Measurements from ENCODE around the gene SCAPER. TPM values are rescaled to one million over a fixed set of nuclear protein-coding genes. Genes with fewer than 3 reads are reported as not detected.
"Not testable (repeated sequence)": the region's sequence is repeated elsewhere in the genome, so short reads cannot be mapped to it uniquely, and the experiment has no call there.

Gene SCAPER
- total RNA-seq, 1 experiment from 2014 or later = 4.6 TPM

- no peak for DNase-seq (ENCODE audit: low read depth)
- in situ Hi-C loops (cut with HindIII; ENCODE audit: low pct_unique_long_range_greater_than_20kb, low sequenced_read_pairs) = no loop called here
Measured at GRCh38 chr15:76566276-76566675, 338.9 kb downstream of the SCAPER start.

DNA sequence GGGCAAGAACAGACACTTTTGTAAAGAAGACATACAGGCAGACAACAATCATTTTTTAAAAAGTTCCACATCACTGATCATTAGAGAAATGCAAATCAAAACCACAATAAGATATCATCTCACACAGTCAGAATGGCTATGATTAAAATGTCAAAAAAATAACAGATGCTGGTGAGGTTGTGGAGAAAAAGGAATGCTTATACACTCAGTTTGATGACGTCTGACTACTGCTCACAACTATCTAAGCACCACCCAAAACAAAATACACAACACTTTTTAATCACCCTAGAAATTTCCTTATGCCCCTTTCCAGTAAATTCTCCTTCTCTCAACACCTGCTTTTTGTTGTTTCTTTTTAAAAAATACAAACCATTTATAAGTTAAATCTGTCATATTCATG, 339.8 kb downstream of the SCAPER start:
- no peak for DNase-seq (ENCODE audit: low read depth)
- in situ Hi-C loops (cut with HindIII; ENCODE audit: low pct_unique_long_range_greater_than_20kb, low sequenced_read_pairs) = no loop called here

- DNase-seq (ENCODE audit: low read depth) = no peak
- in situ Hi-C loops (cut with HindIII; ENCODE audit: low pct_unique_long_range_greater_than_20kb, low sequenced_read_pairs) = no loop called here
Measured at GRCh38 chr15:76555247-76555646, 349.9 kb downstream of the SCAPER start.

- no peak for DNase-seq (ENCODE audit: low read depth)
- in situ Hi-C loops (cut with HindIII; ENCODE audit: low pct_unique_long_range_greater_than_20kb, low sequenced_read_pairs) = no loop called here
Measured at GRCh38 chr15:76553564-76553963, 351.6 kb downstream of the SCAPER start.

DNA sequence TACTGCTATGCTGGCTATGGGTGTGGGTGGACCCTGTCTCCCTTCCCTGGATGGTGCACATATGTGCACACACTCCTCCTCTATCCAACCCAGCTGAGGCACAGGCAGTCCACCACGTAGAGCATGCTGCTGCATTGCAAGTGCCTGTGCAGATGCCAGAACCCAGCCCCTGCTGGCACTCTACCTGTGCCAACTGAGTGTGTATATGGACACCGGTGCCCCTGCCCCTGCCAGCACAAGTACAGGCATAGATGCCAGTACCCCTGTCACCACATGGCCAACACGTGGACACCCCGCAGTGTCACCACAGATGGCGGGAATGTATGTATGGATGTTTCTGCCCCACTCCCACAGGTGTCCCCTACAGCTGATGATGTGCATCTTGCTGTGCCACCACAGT, 352.0 kb downstream of the SCAPER start:
- in situ Hi-C loops (cut with HindIII; ENCODE audit: low pct_unique_long_range_greater_than_20kb, low sequenced_read_pairs) = no loop called here
- no peak for DNase-seq (ENCODE audit: low read depth)

GRCh38 chr15:76546805-76547204, 358.3 kb downstream of the SCAPER start:
- in situ Hi-C loops (cut with HindIII; ENCODE audit: low pct_unique_long_range_greater_than_20kb, low sequenced_read_pairs) = no loop called here
- DNase-seq (ENCODE audit: low read depth) = no peak

GRCh38 chr15:76533995-76534394, 371.1 kb downstream of the SCAPER start:
- in situ Hi-C loops (cut with HindIII; ENCODE audit: low pct_unique_long_range_greater_than_20kb, low sequenced_read_pairs) = no loop called here
- DNase-seq (ENCODE audit: low read depth) = no peak

DNA sequence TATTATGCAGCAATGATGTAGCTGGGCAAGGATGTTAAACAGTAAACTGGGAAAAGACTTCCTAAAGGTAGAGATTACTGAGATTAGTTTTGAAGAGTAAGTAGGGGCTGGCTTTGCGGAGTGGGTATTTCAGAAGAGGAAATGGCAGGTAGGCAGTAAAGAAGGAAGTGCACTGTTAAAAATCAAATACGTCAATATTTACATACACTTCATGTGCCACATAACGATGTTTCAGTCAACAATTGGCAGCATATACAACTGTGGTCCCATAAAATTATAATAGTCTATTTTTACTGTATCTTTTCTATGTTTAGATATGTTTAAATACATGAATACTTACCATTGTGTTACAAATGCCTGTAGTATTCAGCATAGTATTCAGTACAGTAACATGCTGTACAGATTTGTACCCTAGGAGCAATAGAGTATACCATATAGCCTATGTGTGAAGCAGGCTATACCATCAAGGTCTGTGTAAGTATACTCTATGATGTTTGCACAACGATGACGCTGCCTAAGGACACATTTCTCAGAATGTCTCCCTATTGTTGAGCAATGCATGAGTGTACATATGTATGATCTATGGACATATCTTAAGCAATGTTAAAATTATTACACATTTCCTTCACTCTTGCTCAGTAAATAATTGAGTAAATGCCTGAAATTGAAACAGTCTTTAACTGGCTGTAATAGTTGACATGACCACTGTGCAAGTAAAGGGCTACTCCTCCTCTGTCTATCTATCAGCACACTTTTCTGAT, 371.9 kb downstream of the SCAPER start:
- DNase-seq (ENCODE audit: low read depth) = no peak
- in situ Hi-C loops (cut with HindIII; ENCODE audit: low pct_unique_long_range_greater_than_20kb, low sequenced_read_pairs) = no loop called here

GRCh38 chr15:76529911-76530310, 375.2 kb downstream of the SCAPER start:
- in situ Hi-C loops (cut with HindIII; ENCODE audit: low pct_unique_long_range_greater_than_20kb, low sequenced_read_pairs) = no loop called here
- DNase-seq (ENCODE audit: low read depth) = no peak

GRCh38 chr15:76526111-76526510, 379.0 kb downstream of the SCAPER start:
- in situ Hi-C loops (cut with HindIII; ENCODE audit: low pct_unique_long_range_greater_than_20kb, low sequenced_read_pairs) = no loop called here
- DNase-seq (ENCODE audit: low read depth) = no peak

GRCh38 chr15:76517910-76518309, 387.2 kb downstream of the SCAPER start:
- DNase-seq (ENCODE audit: low read depth) = no peak
- in situ Hi-C loops (cut with HindIII; ENCODE audit: low pct_unique_long_range_greater_than_20kb, low sequenced_read_pairs) = no loop called here

- DNase-seq (ENCODE audit: low read depth) = no peak
- in situ Hi-C loops (cut with HindIII; ENCODE audit: low pct_unique_long_range_greater_than_20kb, low sequenced_read_pairs) = no loop called here
Measured at GRCh38 chr15:76514282-76514681, 390.9 kb downstream of the SCAPER start.

DNA sequence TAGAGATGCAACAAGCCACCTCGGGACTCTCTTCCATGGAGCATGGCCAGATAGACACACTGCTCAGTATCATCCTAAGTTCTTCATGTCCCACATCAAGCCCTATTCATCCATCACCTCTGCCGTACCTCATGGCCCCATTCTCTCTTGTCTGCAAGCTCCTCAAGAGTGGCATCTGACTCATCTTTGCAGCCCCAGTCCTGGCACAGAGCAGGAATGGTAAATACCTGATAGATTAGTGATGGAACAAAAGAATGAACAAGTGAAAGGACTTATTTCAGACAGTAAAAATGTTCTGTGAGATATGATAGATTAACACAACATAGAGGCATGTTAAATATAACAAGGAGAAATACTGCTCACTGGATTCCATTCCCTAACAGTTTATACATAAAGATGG, 392.2 kb downstream of the SCAPER start:
- in situ Hi-C loops (cut with HindIII; ENCODE audit: low pct_unique_long_range_greater_than_20kb, low sequenced_read_pairs) = no loop called here
- DNase-seq (ENCODE audit: low read depth) = no peak

DNA sequence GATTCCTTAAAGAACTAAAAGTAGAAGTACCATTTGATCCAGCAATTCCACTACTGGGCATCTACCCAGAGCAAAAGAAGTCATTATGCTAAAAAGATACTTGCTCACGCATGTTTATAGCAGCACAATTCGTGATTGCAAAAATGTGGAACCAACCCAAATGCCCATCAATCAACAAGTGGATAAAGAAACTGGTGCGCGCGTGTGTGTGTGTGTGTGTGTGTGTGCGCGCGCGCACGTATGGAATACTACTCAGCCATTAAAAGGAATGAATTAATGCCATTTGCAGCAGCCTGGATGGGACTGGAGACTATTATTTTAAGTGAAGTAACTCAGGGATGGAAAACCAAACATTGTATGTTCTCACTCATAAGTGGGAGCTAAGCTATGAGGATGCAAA, 394.5 kb downstream of the SCAPER start:
- DNase-seq (ENCODE audit: low read depth); in situ Hi-C loops (cut with HindIII; ENCODE audit: low pct_unique_long_range_greater_than_20kb, low sequenced_read_pairs): not testable (repeated sequence)

DNA sequence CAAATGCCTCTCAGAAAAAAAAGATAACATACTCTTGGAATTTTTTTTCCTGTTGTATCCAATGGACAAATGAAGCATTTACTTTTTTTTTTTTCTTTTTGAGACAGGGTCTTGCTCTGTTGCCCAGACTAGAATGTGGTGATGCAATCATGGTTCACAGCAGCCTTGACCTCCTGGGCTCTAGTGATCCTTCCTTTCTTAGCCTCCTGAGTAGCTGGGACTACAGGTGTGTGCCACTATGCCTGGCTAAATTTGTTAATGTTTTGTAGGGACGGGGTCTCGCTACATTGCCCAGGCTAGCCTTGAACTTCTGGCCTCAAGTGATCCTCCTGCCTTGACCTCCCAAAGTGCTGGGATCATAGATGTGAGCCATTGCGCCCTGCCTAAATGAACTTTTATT, 401.3 kb downstream of the SCAPER start:
- in situ Hi-C loops (cut with HindIII; ENCODE audit: low pct_unique_long_range_greater_than_20kb, low sequenced_read_pairs) = no loop called here

GRCh38 chr15:76503121-76503520, 402.0 kb downstream of the SCAPER start:
- DNase-seq (ENCODE audit: low read depth) = no peak
- in situ Hi-C loops (cut with HindIII; ENCODE audit: low pct_unique_long_range_greater_than_20kb, low sequenced_read_pairs) = no loop called here

More for the DNA sequence above, 401.3 kb downstream of the SCAPER start:
- no peak for DNase-seq (ENCODE audit: low read depth)

GRCh38 chr15:76502678-76503077, 402.5 kb downstream of the SCAPER start:
- DNase-seq (ENCODE audit: low read depth) = no peak
- in situ Hi-C loops (cut with HindIII; ENCODE audit: low pct_unique_long_range_greater_than_20kb, low sequenced_read_pairs) = no loop called here

- DNase-seq (ENCODE audit: low read depth); in situ Hi-C loops (cut with HindIII; ENCODE audit: low pct_unique_long_range_greater_than_20kb, low sequenced_read_pairs): not testable (repeated sequence)
Measured at GRCh38 chr15:76502185-76502584, 403.0 kb downstream of the SCAPER start.

- no peak for DNase-seq (ENCODE audit: low read depth)
- in situ Hi-C loops (cut with HindIII; ENCODE audit: low pct_unique_long_range_greater_than_20kb, low sequenced_read_pairs) = no loop called here
Measured at GRCh38 chr15:76501726-76502125, 403.4 kb downstream of the SCAPER start.

- in situ Hi-C loops (cut with HindIII; ENCODE audit: low pct_unique_long_range_greater_than_20kb, low sequenced_read_pairs) = no loop called here
Measured at GRCh38 chr15:76501011-76501410, 404.1 kb downstream of the SCAPER start.

More at GRCh38 chr15:76501011-76501410, 404.1 kb downstream of the SCAPER start:
- no peak for DNase-seq (ENCODE audit: low read depth)

Measured in Caki2 (cell line).